GM12878 (cell line): ENCODE measurements around the gene SSBP2.

Experiments
- CREB1 ChIP-seq: IDR thresholded peaks from 2 replicates; pipeline ENCODE4 v1.6.1; 2012; ENCODE audit warnings: low read depth, mild to moderate bottlenecking, inconsistent platforms
- ELK1 ChIP-seq: IDR thresholded peaks from 2 replicates; pipeline ENCODE4 v1.6.1; 2012; ENCODE audit warnings: low read depth, low read length, improper control_type of control experiment
- POLR2A ChIP-seq: IDR thresholded peaks from 2 replicates; pipeline ENCODE4 v1.6.1; 2011; ENCODE audit warnings: low read depth, mild to moderate bottlenecking, low read length
- TAF1 ChIP-seq: IDR thresholded peaks from 2 replicates; pipeline ENCODE4 v1.6.1; 2011; ENCODE audit warnings: mild to moderate bottlenecking, low read depth, low read length, borderline replicate concordance
- YBX1 ChIP-seq: fragments of 450-650 bp; IDR thresholded peaks from 2 replicates; pipeline ENCODE4 v1.6.1; 2016; ENCODE audit warnings: antibody characterized with exemption
- TF ChIP-seq, protein P1 (sequence below), 3 experiments: IDR thresholded peaks in 2 of 3; conservative IDR thresholded peaks in 1 of 3; 2 replicates each; pipeline ENCODE4 v1.5.1; 2011; ENCODE audit warnings: low read depth in 3 of 3, low read length in 3 of 3, mild to moderate bottlenecking in 3 of 3, control low read depth in 2 of 3, moderate library complexity in 2 of 3, inconsistent platforms in 1 of 3, mixed read lengths in 1 of 3; ENCODE audit not compliant: control insufficient read depth in 2 of 3, insufficient read depth in 1 of 3; ENCODE audit errors: extremely low read depth in 1 of 3

GRCh38 chr5:81760521-81760920, 9.6 kb upstream of the SSBP2 start:
- TF ChIP-seq ELK1 (no peak), POLR2A (no peak), YBX1 (no peak), TAF1 (no peak), CREB1 (no peak)
- TF ChIP-seq, protein P1, sequence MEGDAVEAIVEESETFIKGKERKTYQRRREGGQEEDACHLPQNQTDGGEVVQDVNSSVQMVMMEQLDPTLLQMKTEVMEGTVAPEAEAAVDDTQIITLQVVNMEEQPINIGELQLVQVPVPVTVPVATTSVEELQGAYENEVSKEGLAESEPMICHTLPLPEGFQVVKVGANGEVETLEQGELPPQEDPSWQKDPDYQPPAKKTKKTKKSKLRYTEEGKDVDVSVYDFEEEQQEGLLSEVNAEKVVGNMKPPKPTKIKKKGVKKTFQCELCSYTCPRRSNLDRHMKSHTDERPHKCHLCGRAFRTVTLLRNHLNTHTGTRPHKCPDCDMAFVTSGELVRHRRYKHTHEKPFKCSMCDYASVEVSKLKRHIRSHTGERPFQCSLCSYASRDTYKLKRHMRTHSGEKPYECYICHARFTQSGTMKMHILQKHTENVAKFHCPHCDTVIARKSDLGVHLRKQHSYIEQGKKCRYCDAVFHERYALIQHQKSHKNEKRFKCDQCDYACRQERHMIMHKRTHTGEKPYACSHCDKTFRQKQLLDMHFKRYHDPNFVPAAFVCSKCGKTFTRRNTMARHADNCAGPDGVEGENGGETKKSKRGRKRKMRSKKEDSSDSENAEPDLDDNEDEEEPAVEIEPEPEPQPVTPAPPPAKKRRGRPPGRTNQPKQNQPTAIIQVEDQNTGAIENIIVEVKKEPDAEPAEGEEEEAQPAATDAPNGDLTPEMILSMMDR (IDR thresholded peaks at IDR 0.05 in 2 of 3, conservative IDR thresholded peaks at IDR 0.05 in 1 of 3; ENCODE audit: control insufficient read depth in 2 of 3, extremely low read depth in 1 of 3, insufficient read depth in 1 of 3, low read depth in 3 of 3, low read length in 3 of 3) = no peak
